ENCODE results near the gene RSAD1. TPM values are rescaled to one million over a fixed set of nuclear protein-coding genes. Genes with fewer than 3 reads are reported as not detected.

The RSAD1 gene
- total RNA-seq = 10 to 100 TPM; 31.2 to 43.2 TPM
- 10 to 100 TPM; 20.1 to 28.5 TPM for polyA plus RNA-seq
- long read RNA-seq, donor 1, transcript RSAD1-201 (9 exons, 2,528 nt) = major isoform, 7 of 8 reads
- long read RNA-seq, donor 1, partial matches to known transcripts = 0 of 8 reads
- long read RNA-seq, donor 1, other reads (novel, unspliced or antisense) = 0 of 8 reads
- long read RNA-seq, donor 2, partial matches to known transcripts = 0 of 1 reads
- long read RNA-seq, donor 2, other reads (novel, unspliced or antisense) = 0 of 1 reads
- long read RNA-seq, donor 3, partial matches to known transcripts = 0 of 3 reads
- long read RNA-seq, donor 3, other reads (novel, unspliced or antisense) = 0 of 3 reads
- long read RNA-seq, donor 4, partial matches to known transcripts = 0 of 2 reads
- long read RNA-seq, donor 4, other reads (novel, unspliced or antisense) = 0 of 2 reads
- long read RNA-seq, donor 5, transcript RSAD1-201 (9 exons, 2,528 nt) = major isoform, 6 of 9 reads
- long read RNA-seq, donor 5, partial matches to known transcripts = 0 of 9 reads
- long read RNA-seq, donor 5, other reads (novel, unspliced or antisense) = 0 of 9 reads

- 3 to 4% methylated on average over 71 to 75 of the region's 75 CpGs for WGBS, 2 donors
- TF ChIP-seq, protein P1, sequence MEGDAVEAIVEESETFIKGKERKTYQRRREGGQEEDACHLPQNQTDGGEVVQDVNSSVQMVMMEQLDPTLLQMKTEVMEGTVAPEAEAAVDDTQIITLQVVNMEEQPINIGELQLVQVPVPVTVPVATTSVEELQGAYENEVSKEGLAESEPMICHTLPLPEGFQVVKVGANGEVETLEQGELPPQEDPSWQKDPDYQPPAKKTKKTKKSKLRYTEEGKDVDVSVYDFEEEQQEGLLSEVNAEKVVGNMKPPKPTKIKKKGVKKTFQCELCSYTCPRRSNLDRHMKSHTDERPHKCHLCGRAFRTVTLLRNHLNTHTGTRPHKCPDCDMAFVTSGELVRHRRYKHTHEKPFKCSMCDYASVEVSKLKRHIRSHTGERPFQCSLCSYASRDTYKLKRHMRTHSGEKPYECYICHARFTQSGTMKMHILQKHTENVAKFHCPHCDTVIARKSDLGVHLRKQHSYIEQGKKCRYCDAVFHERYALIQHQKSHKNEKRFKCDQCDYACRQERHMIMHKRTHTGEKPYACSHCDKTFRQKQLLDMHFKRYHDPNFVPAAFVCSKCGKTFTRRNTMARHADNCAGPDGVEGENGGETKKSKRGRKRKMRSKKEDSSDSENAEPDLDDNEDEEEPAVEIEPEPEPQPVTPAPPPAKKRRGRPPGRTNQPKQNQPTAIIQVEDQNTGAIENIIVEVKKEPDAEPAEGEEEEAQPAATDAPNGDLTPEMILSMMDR (IDR thresholded peaks at IDR 0.05; ENCODE audit: control extremely low read depth, extremely low read depth) = peak; percentile 52
- ATAC-seq (ENCODE audit: insufficient read depth, low FRiP score) = peak; percentile 88
These were observed at the start of gene RSAD1 for GRCh38 chr17:50478391-50479381. RSAD1 (plus strand) TSS chr17:50478860; CDS start chr17:50478885, 25 bp downstream.

DNA sequence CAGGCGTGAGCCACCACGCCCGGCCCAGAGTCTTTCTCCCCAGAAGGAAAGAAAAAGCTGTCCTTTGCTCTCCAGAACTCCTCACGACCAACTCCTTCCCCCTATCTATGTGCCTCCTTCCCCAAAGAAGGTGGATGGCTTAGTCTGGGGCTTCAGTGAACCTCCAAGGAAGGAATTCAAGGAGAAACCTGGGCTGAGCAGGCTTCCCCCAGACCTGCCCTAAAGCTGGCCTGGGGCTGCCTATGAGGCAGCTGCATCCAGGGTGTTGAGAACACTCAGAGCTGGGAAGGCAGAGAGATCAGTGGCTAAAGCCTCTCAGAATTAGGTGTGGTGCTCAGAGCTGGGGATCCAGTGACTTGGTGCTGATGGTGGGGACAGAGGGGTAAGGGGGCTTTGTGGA, 48.9 kb upstream of the RSAD1 start:
- H3K4me1 ChIP-seq (ENCODE audit: control insufficient read depth in 5 of 5, insufficient read depth in 5 of 5, low read length in 5 of 5) = peaks cover 0 to 36% (median 18%) of the 10 kb centered on the region in 5 donors
- no peaks in the 10 kb centered on the region for H3K27me3 ChIP-seq (ENCODE audit: control insufficient read depth in 3 of 3, insufficient read depth in 3 of 3, low read length in 2 of 3)
- no peak overlapping the region for H3K4me3 ChIP-seq
- no peak for DNase-seq
- no peaks in the 10 kb centered on the region for H3K9me3 ChIP-seq (ENCODE audit: control insufficient read depth in 4 of 4, insufficient read depth in 3 of 4, low read length in 3 of 4)
- H3K27ac ChIP-seq (ENCODE audit: low read depth in 1 of 2, low read length in 1 of 2) = peak overlapping the region in 1 of 2 donors; percentile 57
- 90 to 95% methylated on average over 4 of the region's 4 CpGs for WGBS, 2 donors
- no peak overlapping the region for H3K9ac ChIP-seq (ENCODE audit: insufficient read depth in 1 of 2, low read length in 2 of 2)
- peaks cover 0 to 9% (median 1%) of the 10 kb centered on the region in 4 donors for H3K36me3 ChIP-seq (ENCODE audit: control insufficient read depth in 4 of 4, insufficient read depth in 4 of 4, low read length in 4 of 4)
- ATAC-seq (ENCODE audit: insufficient read depth, low FRiP score) = no peak
- TF ChIP-seq, protein P1 (IDR thresholded peaks at IDR 0.05; ENCODE audit: control extremely low read depth, extremely low read depth) = no peak

More at GRCh38 chr17:50478391-50479381, at the start of gene RSAD1:
- Histone ChIP-seq H3K9me3 (ENCODE audit: control insufficient read depth in 4 of 4, insufficient read depth in 3 of 4, low read length in 3 of 4) (no peaks in the 10 kb centered on the region), H3K27ac (ENCODE audit: low read depth in 1 of 2, low read length in 1 of 2) (peak within 1 kb of the TSS; percentile 90 to 95), H3K36me3 (ENCODE audit: control insufficient read depth in 4 of 4, insufficient read depth in 4 of 4, low read length in 4 of 4) (peaks cover 0 to 17% (median 5%) of the 10 kb centered on the region in 4 donors), H3K4me3 (peak within 1 kb of the TSS; percentile 88), H3K4me1 (ENCODE audit: control insufficient read depth in 5 of 5, insufficient read depth in 5 of 5, low read length in 5 of 5) (peaks cover 0 to 12% (median 6%) of the 10 kb centered on the region in 5 donors), H3K27me3 (ENCODE audit: control insufficient read depth in 3 of 3, insufficient read depth in 3 of 3, low read length in 2 of 3) (peaks cover 0 to 6% (median 0%) of the 10 kb centered on the region in 3 donors), H3K9ac (ENCODE audit: insufficient read depth in 1 of 2, low read length in 2 of 2) (peak within 1 kb of the TSS; percentile 59 to 69)
- peak; percentile 92 to 96 (median 93) for DNase-seq

- peak in 1 of 3 donors; percentile 9 for DNase-seq
- Histone ChIP-seq H3K9ac (ENCODE audit: insufficient read depth in 1 of 2, low read length in 2 of 2) (no peak overlapping the region), H3K4me1 (ENCODE audit: control insufficient read depth in 5 of 5, insufficient read depth in 5 of 5, low read length in 5 of 5) (peaks cover 0 to 25% (median 11%) of the 10 kb centered on the region in 5 donors), H3K27ac (ENCODE audit: low read depth in 1 of 2, low read length in 1 of 2) (no peak overlapping the region), H3K36me3 (ENCODE audit: control insufficient read depth in 4 of 4, insufficient read depth in 4 of 4, low read length in 4 of 4) (peaks cover 0 to 9% (median 1%) of the 10 kb centered on the region in 4 donors), H3K9me3 (ENCODE audit: control insufficient read depth in 4 of 4, insufficient read depth in 3 of 4, low read length in 3 of 4) (no peaks in the 10 kb centered on the region), H3K27me3 (ENCODE audit: control insufficient read depth in 3 of 3, insufficient read depth in 3 of 3, low read length in 2 of 3) (no peaks in the 10 kb centered on the region), H3K4me3 (no peak overlapping the region)
- no peak for ATAC-seq (ENCODE audit: insufficient read depth, low FRiP score)
- 74 to 85% methylated on average over 4 of the region's 4 CpGs for WGBS, 2 donors
- TF ChIP-seq, protein P1 (IDR thresholded peaks at IDR 0.05; ENCODE audit: control extremely low read depth, extremely low read depth) = no peak
These were observed 47.6 kb upstream of the RSAD1 start for GRCh38 chr17:50430821-50431618.
